HEK293 (cell line): ENCODE results near the gene KLHL22.

Source experiments
- CTCF ChIA-PET: fragments of 350-600 bp; formaldehyde crosslinking; extraction: SDS; loops from one replicate; lab custom pipeline; 2021; ENCODE audit warnings: antibody characterized with exemption; lab: Yijun Ruan, JAX
- POLR2A ChIA-PET: fragments of 300-600 bp; formaldehyde crosslinking; extraction: SDS; loops from one replicate; lab custom pipeline; 2020; ENCODE audit warnings: antibody characterized with exemption, inconsistent platforms; lab: Yijun Ruan, JAX
- H3K27ac ChIP-seq: fragments of 200-500 bp; sonication (Bioruptor generic); 2 replicates; pipeline ENCODE4 v1.5.1; 2014; ENCODE audit warnings: low read depth, low read length, control low read depth, inconsistent platforms; ENCODE audit errors: extremely low read depth
- H3K36me3 ChIP-seq, 2 experiments: fragments of 200-500 bp in 1 of 2; sonication (Bioruptor generic) in 1 of 2; 1 replicate in 1 of 2; 2 replicates in 1 of 2; pipeline ENCODE4 v1.5.1; 2014 to 2017; ENCODE audit warnings: inconsistent platforms in 2 of 2, low read length in 2 of 2; ENCODE audit not compliant: control insufficient read depth in 2 of 2, insufficient read depth in 1 of 2
- H3K4me1 ChIP-seq: fragments of 200-500 bp; sonication (Bioruptor generic); 2 replicates; pipeline ENCODE4 v1.5.1; 2014; ENCODE audit warnings: mild to moderate bottlenecking, low read length, inconsistent platforms; ENCODE audit not compliant: control insufficient read depth, insufficient read depth
- H3K4me3 ChIP-seq: 2 replicates; pipeline ENCODE4 v1.5.1; 2011; ENCODE audit warnings: low read depth, mild to moderate bottlenecking, control low read depth, low read length, moderate library complexity
- H3K9me3 ChIP-seq: fragments of 200-500 bp; sonication (Bioruptor generic); 2 replicates; pipeline ENCODE4 v1.5.1; 2014; ENCODE audit warnings: low read depth, low read length, inconsistent platforms; ENCODE audit not compliant: control insufficient read depth, insufficient read depth
- HOXA7 ChIP-seq: sonication (generic); formaldehyde crosslinking; IDR thresholded peaks from 2 replicates; pipeline ENCODE4 v1.8.1; 2022; ENCODE audit warnings: missing genetic modification reagents, borderline replicate concordance
- KLF10 ChIP-seq: fragments of 450-650 bp; IDR thresholded peaks from 2 replicates; pipeline ENCODE4 v1.5.1; 2018; ENCODE audit warnings: missing biosample characterization, mild to moderate bottlenecking, missing genetic modification characterization
- MYNN ChIP-seq: fragments of 450-650 bp; formaldehyde crosslinking; IDR thresholded peaks from 2 replicates; pipeline ENCODE4 v1.5.1; 2016; ENCODE audit warnings: missing biosample characterization, missing genetic modification characterization, borderline replicate concordance
- MZF1 ChIP-seq: fragments of 450-650 bp; formaldehyde crosslinking; IDR thresholded peaks from 2 replicates; pipeline ENCODE4 v1.5.1; 2017; ENCODE audit warnings: missing biosample characterization, missing genetic modification characterization, borderline replicate concordance
- SETDB1 ChIP-seq: IDR thresholded peaks from one replicate; pipeline ENCODE4 v1.6.1; 2017; ENCODE audit warnings: mild to moderate bottlenecking, low read length, moderate library complexity, mixed read lengths; ENCODE audit not compliant: insufficient read length
- YY1 ChIP-seq: fragments of 450-650 bp; formaldehyde crosslinking; IDR thresholded peaks from 2 replicates; pipeline ENCODE4 v1.5.1; 2018; ENCODE audit warnings: missing biosample characterization, missing genetic modification characterization
- ZBTB21 ChIP-seq: fragments of 450-650 bp; formaldehyde crosslinking; IDR thresholded peaks from 2 replicates; pipeline ENCODE4 v1.5.1; 2017; ENCODE audit warnings: missing biosample characterization, missing genetic modification characterization
- ZBTB48 ChIP-seq: fragments of 450-650 bp; formaldehyde crosslinking; IDR thresholded peaks from 2 replicates; pipeline ENCODE4 v1.5.1; 2016; ENCODE audit warnings: missing biosample characterization, missing genetic modification characterization
- ZNF121 ChIP-seq: fragments of 450-650 bp; formaldehyde crosslinking; IDR thresholded peaks from 2 replicates; pipeline ENCODE4 v1.5.1; 2016; ENCODE audit warnings: missing biosample characterization, missing genetic modification characterization
- ZNF169 ChIP-seq: fragments of 450-650 bp; formaldehyde crosslinking; IDR thresholded peaks from 2 replicates; pipeline ENCODE4 v1.5.1; 2016; ENCODE audit warnings: missing biosample characterization, missing genetic modification characterization
- ZNF174 ChIP-seq: fragments of 450-650 bp; formaldehyde crosslinking; IDR thresholded peaks from 2 replicates; pipeline ENCODE4 v1.5.0; 2017; ENCODE audit warnings: missing biosample characterization, mild to moderate bottlenecking, missing genetic modification characterization
- ZNF18 ChIP-seq: fragments of 450-650 bp; formaldehyde crosslinking; IDR thresholded peaks from 2 replicates; pipeline ENCODE4 v1.5.1; 2016; ENCODE audit warnings: missing biosample characterization, missing genetic modification characterization
- ZNF184 ChIP-seq: fragments of 450-650 bp; IDR thresholded peaks from 2 replicates; pipeline ENCODE4 v1.5.1; 2018; ENCODE audit warnings: missing biosample characterization, mild to moderate bottlenecking, missing genetic modification characterization
- ZNF2 ChIP-seq: fragments of 450-650 bp; formaldehyde crosslinking; IDR thresholded peaks from 2 replicates; pipeline ENCODE4 v1.5.1; 2016; ENCODE audit warnings: missing biosample characterization, missing genetic modification characterization
- ZNF280D ChIP-seq: fragments of 450-650 bp; formaldehyde crosslinking; IDR thresholded peaks from 2 replicates; pipeline ENCODE4 v1.5.1; 2016; ENCODE audit warnings: missing biosample characterization, missing genetic modification characterization
- ZNF311 ChIP-seq: fragments of 450-650 bp; formaldehyde crosslinking; IDR thresholded peaks from 2 replicates; pipeline ENCODE4 v1.5.1; 2017; ENCODE audit warnings: missing biosample characterization, missing genetic modification characterization, borderline replicate concordance
- ZNF473 ChIP-seq: fragments of 450-650 bp; formaldehyde crosslinking; IDR thresholded peaks from 2 replicates; pipeline ENCODE4 v1.5.1; 2017; ENCODE audit warnings: missing biosample characterization, missing genetic modification characterization
- ZNF510 ChIP-seq: fragments of 450-650 bp; formaldehyde crosslinking; IDR thresholded peaks from 2 replicates; pipeline ENCODE4 v1.5.1; 2018; ENCODE audit warnings: mild to moderate bottlenecking, missing genetic modification characterization, missing biosample characterization; ENCODE audit not compliant: insufficient replicate concordance
- ZNF521 ChIP-seq: fragments of 450-650 bp; formaldehyde crosslinking; IDR thresholded peaks from 2 replicates; pipeline ENCODE4 v1.5.1; 2017; ENCODE audit warnings: missing biosample characterization, mild to moderate bottlenecking, missing genetic modification characterization
- ZNF560 ChIP-seq: fragments of 450-650 bp; formaldehyde crosslinking; IDR thresholded peaks from 2 replicates; pipeline ENCODE4 v1.5.1; 2017; ENCODE audit warnings: missing biosample characterization, missing genetic modification characterization, borderline replicate concordance
- ZNF600 ChIP-seq: fragments of 450-650 bp; formaldehyde crosslinking; IDR thresholded peaks from 2 replicates; pipeline ENCODE4 v1.5.1; 2016; ENCODE audit warnings: missing biosample characterization, missing genetic modification characterization
- ZNF76 ChIP-seq: fragments of 450-650 bp; formaldehyde crosslinking; IDR thresholded peaks from 2 replicates; pipeline ENCODE4; 2016; ENCODE audit warnings: low read depth, missing biosample characterization, missing genetic modification characterization, borderline replicate concordance
- TF ChIP-seq, protein P1 (sequence below): fragments of 450-650 bp; formaldehyde crosslinking; IDR thresholded peaks from 2 replicates; pipeline ENCODE4 v1.5.1; 2016; ENCODE audit warnings: missing biosample characterization, missing genetic modification characterization

KLHL22 gene

DNA sequence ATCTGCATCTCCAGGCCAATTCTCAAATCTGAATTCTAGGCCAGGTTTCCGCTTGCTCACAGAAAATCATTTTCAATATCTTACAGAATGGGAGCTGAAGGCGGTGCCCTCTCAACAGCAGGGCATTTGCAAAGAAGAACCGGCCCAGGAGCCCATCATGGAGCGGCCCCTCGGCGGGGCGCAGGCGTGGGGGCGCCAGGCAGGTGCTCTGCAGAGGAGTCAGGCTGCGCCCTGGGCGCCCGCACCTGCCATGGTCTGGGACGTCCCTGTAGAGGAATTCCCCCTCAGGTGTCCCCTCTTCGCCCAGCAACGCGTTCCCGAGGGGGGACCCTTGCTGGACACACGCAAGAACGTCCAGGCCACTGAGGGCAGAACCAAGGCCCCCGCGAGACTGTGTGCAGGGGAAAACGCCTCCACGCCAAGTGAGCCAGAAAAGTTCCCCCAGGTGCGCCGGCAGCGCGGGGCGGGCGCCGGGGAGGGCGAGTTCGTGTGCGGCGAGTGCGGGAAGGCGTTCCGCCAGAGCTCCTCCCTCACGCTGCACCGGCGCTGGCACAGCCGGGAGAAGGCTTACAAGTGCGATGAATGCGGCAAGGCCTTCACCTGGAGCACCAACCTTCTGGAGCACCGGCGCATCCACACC, 90.2 kb downstream of the KLHL22 start:
- POLR2A ChIA-PET: no interaction called here
- no peak overlapping the region for H3K27ac ChIP-seq
- H3K36me3 ChIP-seq: peaks cover 0 to 72% of the 10 kb centered on the region in 2 experiments; a peak in 2 of 3 replicates

GRCh38 chr22:20404881-20405280, 90.7 kb downstream of the KLHL22 start:
- TF ChIP-seq ZNF560 (no peak), ZNF600 (no peak), ZNF473 (tag by site-specific recombination) (no peak), HOXA7 (CRISPR knock-in tag) (no peak), ZNF521 (tag by site-specific recombination) (no peak), KLF10 (tag by site-specific recombination) (no peak), ZNF169 (tag by site-specific recombination) (no peak), SETDB1 (no peak), ZNF18 (no peak), ZNF184 (no peak), ZNF311 (tag by site-specific recombination) (no peak), MYNN (tag by site-specific recombination) (no peak)
- TF ChIP-seq, protein P1, sequence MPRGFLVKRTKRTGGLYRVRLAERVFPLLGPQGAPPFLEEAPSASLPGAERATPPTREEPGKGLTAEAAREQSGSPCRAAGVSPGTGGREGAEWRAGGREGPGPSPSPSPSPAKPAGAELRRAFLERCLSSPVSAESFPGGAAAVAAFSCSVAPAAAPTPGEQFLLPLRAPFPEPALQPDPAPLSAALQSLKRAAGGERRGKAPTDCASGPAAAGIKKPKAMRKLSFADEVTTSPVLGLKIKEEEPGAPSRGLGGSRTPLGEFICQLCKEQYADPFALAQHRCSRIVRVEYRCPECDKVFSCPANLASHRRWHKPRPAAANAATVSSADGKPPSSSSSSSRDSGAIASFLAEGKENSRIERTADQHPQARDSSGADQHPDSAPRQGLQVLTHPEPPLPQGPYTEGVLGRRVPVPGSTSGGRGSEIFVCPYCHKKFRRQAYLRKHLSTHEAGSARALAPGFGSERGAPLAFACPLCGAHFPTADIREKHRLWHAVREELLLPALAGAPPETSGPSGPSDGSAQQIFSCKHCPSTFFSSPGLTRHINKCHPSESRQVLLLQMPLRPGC (tag by site-specific recombination): no peak
- CTCF ChIA-PET: interaction anchor here (0.6 to 1.9 kb wide), 2 partner anchors 10 to 15 kb away, joined by 3 to 4 read pairs; no protein-coding TSS in a partner anchor
- no peaks in the 10 kb centered on the region for H3K9me3 ChIP-seq
- no peak overlapping the region for H3K4me3 ChIP-seq
- no peaks in the 10 kb centered on the region for H3K4me1 ChIP-seq
- no peak overlapping the region for H3K27ac ChIP-seq
- POLR2A ChIA-PET: no interaction called here
- peaks cover 0 to 74% of the 10 kb centered on the region in 2 experiments; a peak in 2 of 3 replicates for H3K36me3 ChIP-seq

More for the DNA sequence above, 90.2 kb downstream of the KLHL22 start:
- TF ChIP-seq YY1 (tag by site-specific recombination): no peak
- TF ChIP-seq ZNF174: no peak
- TF ChIP-seq ZNF510 (tag by site-specific recombination): no peak
- TF ChIP-seq ZNF2 (tag by site-specific recombination): no peak
- no peak for TF ChIP-seq ZNF121 (tag by site-specific recombination)
- no peak for TF ChIP-seq ZBTB21 (tag by site-specific recombination)
- no peak for TF ChIP-seq ZNF76
- no peak for TF ChIP-seq ZNF280D (tag by site-specific recombination)
- no peak for TF ChIP-seq ZBTB48
- no peak for TF ChIP-seq MZF1 (tag by site-specific recombination)
- no peaks in the 10 kb centered on the region for H3K9me3 ChIP-seq
- H3K4me1 ChIP-seq: no peaks in the 10 kb centered on the region
- H3K4me3 ChIP-seq: no peak overlapping the region
- CTCF ChIA-PET: interaction anchor here (1.9 to 3.7 kb wide), 2 partner anchors 10 to 13 kb away, joined by 4 to 26 read pairs; no protein-coding TSS in a partner anchor
